GM18858 (cell line): ENCODE data around the gene KLHL33.

Source experiments
- ATAC-seq: cut with Tn5 transposase; IDR thresholded peaks from one replicate; pipeline ENCODE4 v1.9.1; 2021; ENCODE audit not compliant: unreplicated experiment

KLHL33 gene

GRCh38 chr14:20435582-20436362 lies at the start of gene KLHL33:
Gene KLHL33 (minus strand): TSS chr14:20436166. CDS start chr14:20435811, 355 bp downstream.
- ATAC-seq = no peak

- no peak for ATAC-seq
Observed at GRCh38 chr14:20482382-20482781, 46.4 kb upstream of the KLHL33 start.

GRCh38 chr14:20478894-20479293 lies 42.9 kb upstream of the KLHL33 start:
- ATAC-seq = no peak

GRCh38 chr14:20477211-20477876 lies 41.4 kb upstream of the KLHL33 start:
- ATAC-seq = no peak

- no peak for ATAC-seq
Observed at GRCh38 chr14:20476776-20477175, 40.8 kb upstream of the KLHL33 start.

GRCh38 chr14:20472536-20473169 lies 36.7 kb upstream of the KLHL33 start:
- ATAC-seq = no peak

- no peak for ATAC-seq
Observed at GRCh38 chr14:20470603-20470901, 34.6 kb upstream of the KLHL33 start.

- ATAC-seq = peak; percentile 26
Observed at GRCh38 chr14:20469890-20470602, 34.1 kb upstream of the KLHL33 start.

GRCh38 chr14:20469242-20469889 lies 33.4 kb upstream of the KLHL33 start, which contains the start of gene PNP:
Gene PNP (plus strand): TSS chr14:20469406. CDS start chr14:20469525, 119 bp downstream.
- ATAC-seq = peak; percentile 96

- ATAC-seq = no peak
Observed at GRCh38 chr14:20468764-20469241, 32.8 kb upstream of the KLHL33 start.

GRCh38 chr14:20461225-20462141 lies 25.5 kb upstream of the KLHL33 start, which contains the start of gene PIP4P1:
Gene PIP4P1 (minus strand): TSS chr14:20461434. CDS start chr14:20461325, 109 bp downstream.
- peak; percentile 93 for ATAC-seq

- ATAC-seq = no peak
Observed at GRCh38 chr14:20460458-20461224, 24.7 kb upstream of the KLHL33 start.

- ATAC-seq = no peak
Observed at GRCh38 chr14:20458031-20458789, 22.2 kb upstream of the KLHL33 start.

- no peak for ATAC-seq
Observed at GRCh38 chr14:20456971-20457370, 21.0 kb upstream of the KLHL33 start.

- ATAC-seq = peak; percentile 26
Observed at GRCh38 chr14:20455355-20456300, 19.7 kb upstream of the KLHL33 start.

- ATAC-seq = peak; percentile 80
Observed at GRCh38 chr14:20454516-20455354, 18.8 kb upstream of the KLHL33 start, which contains the start of the genes APEX1 and OSGEP. Gene APEX1 (plus strand): TSS chr14:20455226. CDS start chr14:20455646, 420 bp downstream. Gene OSGEP (minus strand): TSS chr14:20454812. CDS start chr14:20454683, 129 bp downstream.
